ENCODE data around the gene DRICH1.
"Not testable (repeated sequence)": the region's sequence is repeated elsewhere in the genome, so short reads cannot be mapped to it uniquely, and the experiment has no call there.

The DRICH1 gene, protein sequence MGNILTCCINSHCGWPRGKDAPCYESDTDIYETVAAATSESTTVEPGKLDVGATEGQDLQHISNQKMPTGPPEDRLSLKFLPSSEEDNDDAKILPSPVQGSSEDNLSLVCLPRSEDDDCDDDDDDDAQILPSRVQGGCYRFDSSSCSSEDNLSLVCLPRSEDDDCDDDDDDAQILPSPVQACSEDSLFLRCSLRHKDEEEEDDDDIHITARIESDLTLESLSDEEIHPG

GRCh38 chr22:23632178-23632577, at the start of gene DRICH1:
Gene DRICH1, minus strand, starts transcription at chr22:23632321. Its CDS starts 298 bp downstream, at chr22:23632023.
- in situ Hi-C loops (cut with MboI; ENCODE audit: low pct_unique_long_range_greater_than_20kb, low sequenced_read_pairs, unreplicated experiment) = no loop called here
- DNase-seq (ENCODE audit: low spot score) = no peak
- TF ChIP-seq, protein P1, sequence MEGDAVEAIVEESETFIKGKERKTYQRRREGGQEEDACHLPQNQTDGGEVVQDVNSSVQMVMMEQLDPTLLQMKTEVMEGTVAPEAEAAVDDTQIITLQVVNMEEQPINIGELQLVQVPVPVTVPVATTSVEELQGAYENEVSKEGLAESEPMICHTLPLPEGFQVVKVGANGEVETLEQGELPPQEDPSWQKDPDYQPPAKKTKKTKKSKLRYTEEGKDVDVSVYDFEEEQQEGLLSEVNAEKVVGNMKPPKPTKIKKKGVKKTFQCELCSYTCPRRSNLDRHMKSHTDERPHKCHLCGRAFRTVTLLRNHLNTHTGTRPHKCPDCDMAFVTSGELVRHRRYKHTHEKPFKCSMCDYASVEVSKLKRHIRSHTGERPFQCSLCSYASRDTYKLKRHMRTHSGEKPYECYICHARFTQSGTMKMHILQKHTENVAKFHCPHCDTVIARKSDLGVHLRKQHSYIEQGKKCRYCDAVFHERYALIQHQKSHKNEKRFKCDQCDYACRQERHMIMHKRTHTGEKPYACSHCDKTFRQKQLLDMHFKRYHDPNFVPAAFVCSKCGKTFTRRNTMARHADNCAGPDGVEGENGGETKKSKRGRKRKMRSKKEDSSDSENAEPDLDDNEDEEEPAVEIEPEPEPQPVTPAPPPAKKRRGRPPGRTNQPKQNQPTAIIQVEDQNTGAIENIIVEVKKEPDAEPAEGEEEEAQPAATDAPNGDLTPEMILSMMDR (IDR thresholded peaks at IDR 0.05; ENCODE audit: extremely low read depth, insufficient read depth, missing control alignments) = no peak

DNA sequence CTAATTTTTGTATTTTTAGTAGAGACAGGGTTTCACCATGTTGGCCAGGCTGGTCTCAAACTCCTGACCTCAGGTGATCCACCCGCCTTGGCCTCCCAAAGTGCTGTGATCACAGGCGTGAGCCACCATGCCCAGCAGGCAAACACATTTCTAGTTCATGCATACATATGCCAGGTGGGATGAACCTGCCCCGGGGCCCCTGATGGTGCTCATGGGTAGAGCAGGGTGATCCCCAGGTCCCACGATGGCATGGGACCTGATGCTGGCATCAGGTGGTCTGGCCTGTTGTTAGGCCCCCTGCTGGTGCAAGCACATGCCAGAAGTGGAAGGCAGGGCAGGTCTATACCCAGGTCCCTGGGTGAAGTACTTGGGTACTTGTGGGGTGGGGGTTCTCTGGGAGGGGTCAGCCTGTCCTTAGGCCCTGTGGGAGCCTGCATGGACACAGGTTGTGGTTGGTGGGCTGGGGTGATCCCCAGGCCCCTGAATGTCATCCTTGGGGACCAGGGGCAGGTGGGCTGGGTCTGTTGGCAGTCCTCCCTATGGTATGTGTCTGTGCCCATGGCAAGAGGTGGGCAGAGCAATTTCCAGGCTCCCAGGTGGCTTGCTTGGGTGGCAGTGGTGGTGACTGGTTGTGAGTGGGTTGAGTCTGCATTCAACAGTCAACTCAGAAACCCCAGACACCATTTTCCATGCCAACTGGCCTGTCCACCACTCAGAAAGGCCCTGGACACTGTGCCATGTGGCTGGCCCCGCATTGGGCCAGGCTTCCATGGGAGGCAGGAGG, 49.1 kb upstream of the DRICH1 start:
- TF ChIP-seq, protein P1 (IDR thresholded peaks at IDR 0.05; ENCODE audit: extremely low read depth, insufficient read depth, missing control alignments) = no peak
- in situ Hi-C loops (cut with MboI; ENCODE audit: low pct_unique_long_range_greater_than_20kb, low sequenced_read_pairs, unreplicated experiment) = no loop called here
- no peak for DNase-seq (ENCODE audit: low spot score)

- in situ Hi-C loops (cut with MboI; ENCODE audit: low pct_unique_long_range_greater_than_20kb, low sequenced_read_pairs, unreplicated experiment) = no loop called here
- DNase-seq (ENCODE audit: low spot score) = no peak
- TF ChIP-seq, protein P1 (IDR thresholded peaks at IDR 0.05; ENCODE audit: extremely low read depth, insufficient read depth, missing control alignments) = no peak
Observed at GRCh38 chr22:23678133-23678532, 46.0 kb upstream of the DRICH1 start.

- TF ChIP-seq, protein P1 (IDR thresholded peaks at IDR 0.05; ENCODE audit: extremely low read depth, insufficient read depth, missing control alignments) = no peak
- in situ Hi-C loops (cut with MboI; ENCODE audit: low pct_unique_long_range_greater_than_20kb, low sequenced_read_pairs, unreplicated experiment) = no loop called here
Observed at GRCh38 chr22:23677701-23677995, 45.5 kb upstream of the DRICH1 start.

GRCh38 chr22:23676841-23677700, 45.0 kb upstream of the DRICH1 start:
- in situ Hi-C loops (cut with MboI; ENCODE audit: low pct_unique_long_range_greater_than_20kb, low sequenced_read_pairs, unreplicated experiment); DNase-seq (ENCODE audit: low spot score): not testable (repeated sequence)

More at GRCh38 chr22:23677701-23677995, 45.5 kb upstream of the DRICH1 start:
- DNase-seq (ENCODE audit: low spot score) = no peak

GRCh38 chr22:23675502-23676415, 43.6 kb upstream of the DRICH1 start:
- in situ Hi-C loops (cut with MboI; ENCODE audit: low pct_unique_long_range_greater_than_20kb, low sequenced_read_pairs, unreplicated experiment) = no loop called here
- TF ChIP-seq, protein P1 (IDR thresholded peaks at IDR 0.05; ENCODE audit: extremely low read depth, insufficient read depth, missing control alignments) = no peak
- no peak for DNase-seq (ENCODE audit: low spot score)

GRCh38 chr22:23674886-23675501, 42.9 kb upstream of the DRICH1 start:
- DNase-seq (ENCODE audit: low spot score); in situ Hi-C loops (cut with MboI; ENCODE audit: low pct_unique_long_range_greater_than_20kb, low sequenced_read_pairs, unreplicated experiment): not testable (repeated sequence)
